GM19043 (cell line): Measurements from ENCODE around the gene C2.
"Not testable (repeated sequence)": the region's sequence is repeated elsewhere in the genome, so short reads cannot be mapped to it uniquely, and the experiment has no call there.

Experiments
- ATAC-seq: cut with Tn5 transposase; IDR thresholded peaks from one replicate; pipeline ENCODE4 v1.9.1; 2021; ENCODE audit warnings: low read depth; ENCODE audit not compliant: unreplicated experiment

The C2 gene

GRCh38 chr6:31920811-31921210 lies 6.7 kb upstream of the C2 start:
- ATAC-seq = no peak

- no peak for ATAC-seq
These were observed 4.6 kb upstream of the C2 start for GRCh38 chr6:31922942-31923341.

GRCh38 chr6:31927863-31928671 lies 550 bp downstream of the C2 start:
- ATAC-seq = no peak

DNA sequence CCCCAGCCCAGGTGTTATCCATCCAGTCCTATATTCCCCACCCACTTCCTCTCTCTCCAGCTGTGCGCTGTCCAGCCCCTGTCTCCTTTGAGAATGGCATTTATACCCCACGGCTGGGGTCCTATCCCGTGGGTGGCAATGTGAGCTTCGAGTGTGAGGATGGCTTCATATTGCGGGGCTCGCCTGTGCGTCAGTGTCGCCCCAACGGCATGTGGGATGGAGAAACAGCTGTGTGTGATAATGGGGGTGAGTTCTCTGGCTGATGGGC lies 1.1 kb downstream of the C2 start:
- no peak for ATAC-seq

- no peak for ATAC-seq
These were observed 3.4 kb downstream of the C2 start for GRCh38 chr6:31930962-31931361.

DNA sequence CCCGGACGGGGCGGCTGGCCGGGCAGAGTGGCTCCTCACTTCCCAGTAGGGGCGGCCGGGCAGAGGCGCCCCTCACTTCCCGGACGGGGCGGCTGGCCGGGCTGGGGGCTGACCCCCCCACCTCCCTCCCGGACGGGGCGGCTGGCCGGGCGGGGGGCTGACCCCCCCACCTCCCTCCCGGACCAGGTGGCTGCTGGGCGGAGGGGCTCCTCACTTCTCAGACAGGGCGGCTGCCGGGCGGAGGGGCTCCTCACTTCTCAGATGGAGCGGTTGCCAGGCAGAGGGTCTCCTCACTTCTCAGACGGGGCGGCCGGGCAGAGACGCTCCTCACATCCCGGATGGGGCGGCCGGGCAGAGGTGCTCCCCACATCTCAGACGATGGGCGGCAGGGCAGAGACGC lies 4.6 kb downstream of the C2 start:
- not testable (repeated sequence) for ATAC-seq

DNA sequence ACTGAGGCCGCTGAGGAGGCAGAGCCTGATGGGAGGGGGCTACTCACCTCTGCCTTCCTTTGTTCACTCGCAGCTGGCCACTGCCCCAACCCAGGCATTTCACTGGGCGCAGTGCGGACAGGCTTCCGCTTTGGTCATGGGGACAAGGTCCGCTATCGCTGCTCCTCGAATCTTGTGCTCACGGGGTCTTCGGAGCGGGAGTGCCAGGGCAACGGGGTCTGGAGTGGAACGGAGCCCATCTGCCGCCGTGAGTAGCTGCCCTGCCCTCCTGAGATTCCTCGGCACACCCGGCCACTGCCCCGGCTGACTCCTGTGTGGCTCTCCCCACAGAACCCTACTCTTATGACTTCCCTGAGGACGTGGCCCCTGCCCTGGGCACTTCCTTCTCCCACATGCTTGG lies 6.0 kb downstream of the C2 start:
- no peak for ATAC-seq

DNA sequence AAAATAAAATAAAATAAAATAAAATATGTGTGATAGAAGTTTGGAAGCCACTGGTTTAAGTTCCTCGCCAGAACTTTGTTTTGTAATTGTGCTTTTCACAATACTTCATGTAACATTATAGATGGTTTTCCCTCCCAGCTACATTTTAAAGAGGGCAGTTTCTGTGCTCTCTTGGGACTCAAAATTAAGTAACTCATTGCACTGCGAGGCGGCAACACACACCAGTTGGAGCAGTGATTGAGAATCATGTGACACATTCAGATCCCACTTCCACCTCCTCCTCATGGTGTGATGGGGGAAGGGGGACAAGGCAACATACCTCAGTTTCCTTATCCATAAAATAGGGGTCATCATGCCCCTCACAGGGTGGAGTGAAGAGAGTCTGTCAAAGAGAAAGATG lies 7.5 kb downstream of the C2 start:
- ATAC-seq = no peak

GRCh38 chr6:31935823-31936222 lies 8.3 kb downstream of the C2 start:
- ATAC-seq = no peak

DNA sequence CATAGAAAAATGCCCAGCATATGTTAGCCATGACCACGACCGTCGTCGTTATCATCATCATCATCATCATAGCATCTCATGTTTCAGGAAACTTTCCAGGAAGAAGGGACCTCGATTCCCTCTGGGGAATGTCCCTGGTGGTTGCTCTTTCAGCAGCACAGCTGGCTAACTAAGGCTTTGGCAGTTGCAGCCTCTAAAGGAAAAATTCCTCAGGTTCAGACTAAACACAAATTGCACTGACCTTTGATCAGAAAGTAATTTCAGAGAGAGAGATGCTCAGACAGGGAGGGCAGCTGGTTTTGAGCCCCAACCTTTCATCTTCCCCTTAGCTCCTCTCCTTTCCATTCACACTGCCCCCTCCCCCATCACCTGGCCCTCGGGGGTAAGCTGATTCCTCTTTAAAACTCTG lies 12.7 kb downstream of the C2 start:
- no peak for ATAC-seq

DNA sequence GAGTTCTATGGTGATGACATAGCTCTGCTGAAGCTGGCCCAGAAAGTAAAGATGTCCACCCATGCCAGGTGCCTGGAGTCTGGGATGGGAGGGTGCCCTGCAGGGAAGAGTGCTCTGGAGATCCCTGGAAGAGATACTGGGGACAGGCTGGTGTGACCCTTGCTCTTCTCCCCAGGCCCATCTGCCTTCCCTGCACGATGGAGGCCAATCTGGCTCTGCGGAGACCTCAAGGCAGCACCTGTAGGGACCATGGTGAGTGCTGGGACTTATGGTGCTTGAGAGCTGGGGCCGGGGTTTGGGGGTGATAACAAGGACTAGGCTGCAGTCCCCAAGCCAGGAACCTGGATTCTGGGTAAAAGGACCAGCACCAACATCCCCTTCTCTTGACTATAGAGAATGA lies 16.2 kb downstream of the C2 start:
- ATAC-seq = no peak

GRCh38 chr6:31945154-31945506 lies 17.6 kb downstream of the C2 start:
- no peak for ATAC-seq

- no peak for ATAC-seq
These were observed 18.2 kb downstream of the C2 start, which contains the start of gene CFB for GRCh38 chr6:31945507-31946369. Gene CFB (plus strand): TSS chr6:31946095. CDS start chr6:31946222, 127 bp downstream.

DNA sequence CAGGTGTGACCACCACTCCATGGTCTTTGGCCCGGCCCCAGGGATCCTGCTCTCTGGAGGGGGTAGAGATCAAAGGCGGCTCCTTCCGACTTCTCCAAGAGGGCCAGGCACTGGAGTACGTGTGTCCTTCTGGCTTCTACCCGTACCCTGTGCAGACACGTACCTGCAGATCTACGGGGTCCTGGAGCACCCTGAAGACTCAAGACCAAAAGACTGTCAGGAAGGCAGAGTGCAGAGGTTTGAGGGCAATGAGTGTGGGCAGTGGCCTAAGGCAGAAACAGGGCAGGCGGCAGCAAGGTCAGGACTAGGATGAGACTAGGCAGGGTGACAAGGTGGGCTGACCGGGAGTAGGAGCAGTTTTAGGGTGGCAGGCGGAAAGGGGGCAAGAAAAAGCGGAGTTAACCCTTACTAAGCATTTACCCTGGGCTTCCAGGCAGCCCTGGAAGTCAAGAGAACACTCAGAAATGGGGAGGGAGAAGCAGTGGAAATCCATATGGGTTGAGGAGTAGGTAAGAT lies 18.9 kb downstream of the C2 start:
- no peak for ATAC-seq

GRCh38 chr6:31947070-31947675 lies 19.7 kb downstream of the C2 start:
- ATAC-seq = no peak

GRCh38 chr6:31947864-31948263 lies 20.3 kb downstream of the C2 start:
- no peak for ATAC-seq

GRCh38 chr6:31948306-31948705 lies 20.8 kb downstream of the C2 start:
- no peak for ATAC-seq

GRCh38 chr6:31948753-31949413 lies 21.4 kb downstream of the C2 start:
- ATAC-seq = no peak

GRCh38 chr6:31949926-31950548 lies 22.5 kb downstream of the C2 start:
- no peak for ATAC-seq

- ATAC-seq = no peak
These were observed 24.8 kb downstream of the C2 start for GRCh38 chr6:31952140-31952805.
